AG09319 (cell line): ENCODE results near the gene CCDC92.

Experiments used
- DNase-seq: peaks from one replicate; pipeline ENCODE4 v3.0.0-alpha.2; 2010; ENCODE audit warnings: low read depth; ENCODE audit errors: extremely low read depth
- CTCF ChIP-seq: IDR thresholded peaks from 2 replicates; pipeline ENCODE4 v1.5.1; 2011; ENCODE audit warnings: low read depth, mild to moderate bottlenecking, inconsistent platforms, low read length, moderate library complexity

Gene CCDC92

GRCh38 chr12:123934016-123934620, 38.5 kb downstream of the CCDC92 start:
- TF ChIP-seq CTCF, result no peak

GRCh38 chr12:123933214-123933613, 39.4 kb downstream of the CCDC92 start:
- TF ChIP-seq CTCF, result no peak
- no peak for DNase-seq

More at GRCh38 chr12:123934016-123934620, 38.5 kb downstream of the CCDC92 start:
- no peak for DNase-seq

- no peak for DNase-seq
- TF ChIP-seq CTCF, result no peak
Measured at GRCh38 chr12:123931686-123932321, 40.8 kb downstream of the CCDC92 start.

GRCh38 chr12:123929946-123930583, 42.6 kb downstream of the CCDC92 start:
- TF ChIP-seq CTCF, result no peak
- no peak for DNase-seq

- DNase-seq, result no peak
- no peak for TF ChIP-seq CTCF
Measured at GRCh38 chr12:123928897-123929296, 43.7 kb downstream of the CCDC92 start.

GRCh38 chr12:123928274-123928865, 44.3 kb downstream of the CCDC92 start:
- TF ChIP-seq CTCF, result no peak
- DNase-seq, result no peak

- TF ChIP-seq CTCF, result no peak
- no peak for DNase-seq
Measured at GRCh38 chr12:123924539-123924938, 48.1 kb downstream of the CCDC92 start.
